ENCODE data around the gene E2F4.

E2F4 gene

GRCh38 chr16:67158637-67159600 lies 33.0 kb upstream of the E2F4 start:
- DNase-seq = peak; percentile 87

DNA sequence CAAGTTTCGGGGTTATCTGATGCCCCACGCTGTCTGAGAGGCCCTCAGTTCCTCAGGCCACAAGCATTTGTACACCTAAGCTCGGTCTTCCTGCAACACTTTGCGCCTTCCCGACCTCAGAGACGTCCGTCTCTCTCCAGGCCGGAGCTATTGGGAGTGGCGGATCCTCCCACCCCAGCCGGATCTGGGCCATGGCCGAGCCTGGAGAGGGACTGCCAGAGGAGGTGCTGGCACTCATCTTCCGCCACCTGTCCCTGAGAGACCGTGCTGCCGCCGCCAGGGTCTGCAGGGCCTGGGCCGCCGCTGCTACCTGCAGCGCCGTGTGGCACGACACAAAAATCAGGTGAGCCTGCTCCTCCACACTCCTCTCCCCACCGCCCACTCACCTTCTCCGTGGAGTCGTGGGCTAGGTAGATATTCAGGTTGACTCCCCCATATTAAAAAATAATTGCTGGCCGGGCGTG lies 30.3 kb upstream of the E2F4 start:
- no peak for DNase-seq

GRCh38 chr16:67162506-67163163 lies 29.3 kb upstream of the E2F4 start:
- DNase-seq = no peak

DNA sequence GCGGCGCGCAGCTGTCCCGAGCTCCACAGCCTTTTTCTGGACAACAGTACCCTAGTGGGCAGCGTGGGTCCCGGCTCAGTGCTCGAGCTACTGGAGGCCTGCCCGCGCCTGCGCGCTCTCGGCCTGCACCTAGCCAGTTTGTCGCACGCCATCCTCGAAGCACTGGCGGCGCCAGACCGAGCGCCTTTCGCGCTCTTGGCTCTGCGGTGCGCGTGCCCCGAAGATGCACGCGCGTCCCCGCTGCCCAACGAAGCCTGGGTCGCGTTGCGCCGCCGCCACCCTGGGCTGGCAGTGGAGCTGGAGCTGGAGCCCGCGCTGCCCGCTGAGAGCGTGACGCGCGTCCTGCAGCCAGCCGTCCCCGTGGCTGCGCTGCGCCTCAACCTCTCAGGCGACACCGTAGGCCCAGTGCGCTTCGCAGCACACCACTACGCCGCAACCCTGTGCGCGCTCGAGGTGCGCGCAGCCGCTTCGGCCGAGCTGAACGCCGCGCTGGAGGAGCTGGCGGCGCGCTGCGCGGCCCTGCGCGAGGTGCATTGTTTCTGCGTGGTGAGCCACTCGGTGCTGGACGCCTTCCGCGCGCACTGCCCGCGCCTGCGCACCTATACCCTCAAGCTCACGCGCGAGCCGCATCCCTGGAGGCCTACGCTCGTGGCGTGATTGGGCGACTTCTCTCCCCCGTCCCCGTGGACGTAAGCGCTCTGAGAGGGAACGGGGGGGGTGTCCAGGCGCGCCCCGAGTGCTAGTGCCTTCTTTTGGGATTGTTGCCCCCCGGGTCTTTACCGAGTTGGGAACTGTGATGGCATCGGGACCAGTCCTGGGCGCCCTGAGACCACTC lies 28.6 kb upstream of the E2F4 start:
- DNase-seq = peak; percentile 44

DNA sequence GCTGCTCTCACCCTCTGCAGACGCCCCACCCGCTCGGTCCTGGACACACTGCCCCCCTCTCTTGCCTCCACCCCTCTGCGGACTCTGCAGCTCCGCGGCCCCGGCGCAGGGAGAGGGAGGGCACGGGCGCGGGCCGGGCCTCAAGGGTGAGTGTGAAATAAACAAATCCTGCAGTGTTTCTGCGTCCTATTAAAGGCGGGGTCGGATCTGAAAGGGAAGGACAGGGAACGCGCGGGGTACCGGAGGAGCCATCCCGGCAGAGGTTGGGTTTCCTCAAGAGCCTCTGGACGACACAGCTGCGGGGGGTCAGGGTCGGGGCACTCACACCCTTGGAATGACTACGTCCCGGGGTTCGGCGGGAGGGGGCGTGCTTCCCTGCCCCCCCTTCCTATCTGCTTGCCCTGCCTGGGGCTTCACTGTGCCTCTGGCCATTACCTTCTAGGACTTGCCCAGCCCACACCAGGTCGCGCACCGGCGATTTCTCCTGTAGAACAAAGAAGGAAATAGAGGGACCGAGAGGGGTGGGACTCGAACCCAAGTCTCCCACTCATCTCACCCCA lies 27.9 kb upstream of the E2F4 start:
- no peak for DNase-seq

DNA sequence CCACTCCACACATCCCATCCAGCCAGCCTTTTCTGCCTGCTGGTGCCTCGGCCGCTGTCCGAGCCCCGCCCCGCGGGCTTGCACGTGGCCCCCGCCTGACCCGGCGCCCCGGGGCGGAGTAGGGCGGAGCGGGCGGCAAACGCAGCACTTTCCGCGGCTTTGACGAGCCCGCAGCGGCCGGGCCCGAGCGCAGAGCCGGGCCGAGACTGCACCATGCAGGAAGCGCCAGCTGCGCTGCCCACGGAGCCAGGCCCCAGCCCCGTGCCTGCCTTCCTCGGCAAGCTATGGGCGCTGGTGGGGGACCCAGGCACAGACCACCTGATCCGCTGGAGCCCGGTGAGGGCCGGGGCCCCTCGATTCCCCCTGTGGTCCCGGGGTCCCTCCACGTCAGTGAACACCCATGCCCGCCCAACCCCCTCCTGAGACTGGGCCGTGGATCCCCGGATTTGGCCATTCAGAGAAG lies 27.3 kb upstream of the E2F4 start, which contains the start of gene HSF4:
Gene HSF4, plus strand, starts transcription at position 147 of the 463 bp plus-strand sequence. Its CDS starts 67 bp downstream, at position 214.
- DNase-seq = no peak

DNA sequence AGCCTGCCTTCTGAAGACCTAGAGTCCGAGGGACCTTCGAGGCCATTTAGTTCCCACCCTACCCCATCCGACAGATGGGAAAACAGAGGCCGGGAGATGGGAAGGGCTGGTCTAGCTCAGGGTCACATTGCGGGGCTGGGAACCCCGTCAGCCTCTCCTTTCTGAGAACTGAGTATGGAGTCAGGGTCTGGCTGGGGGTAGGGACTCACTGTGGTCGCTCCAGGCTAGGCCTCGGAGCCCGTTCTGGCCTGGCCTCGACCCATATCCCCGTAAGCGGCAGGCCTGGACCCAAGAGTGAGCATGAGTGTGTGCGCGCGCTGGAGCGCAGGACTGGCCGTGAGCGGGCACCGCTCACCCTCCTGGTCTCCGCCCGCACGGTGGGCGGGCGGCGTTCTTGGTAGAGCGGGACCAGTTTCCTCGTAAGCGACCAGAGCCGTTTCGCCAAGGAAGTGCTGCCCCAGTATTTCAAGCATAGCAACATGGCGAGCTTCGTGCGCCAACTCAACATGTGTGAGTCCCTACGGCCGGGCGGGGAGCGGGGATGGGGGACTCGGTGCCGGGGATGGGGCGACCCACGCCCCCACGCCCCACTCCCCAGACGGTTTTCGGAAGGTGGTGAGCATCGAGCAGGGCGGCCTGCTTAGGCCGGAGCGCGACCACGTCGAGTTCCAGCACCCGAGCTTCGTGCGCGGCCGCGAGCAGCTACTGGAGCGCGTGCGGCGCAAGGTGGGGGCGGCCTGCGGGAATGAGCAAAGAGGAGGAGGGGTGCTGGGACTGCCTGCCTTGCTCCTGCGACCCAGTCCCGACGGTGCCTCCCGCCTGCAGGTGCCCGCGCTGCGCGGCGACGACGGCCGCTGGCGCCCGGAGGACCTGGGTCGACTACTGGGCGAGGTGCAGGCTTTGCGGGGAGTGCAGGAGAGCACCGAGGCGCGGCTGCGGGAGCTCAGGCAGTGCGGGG lies 26.6 kb upstream of the E2F4 start:
- DNase-seq = no peak

DNA sequence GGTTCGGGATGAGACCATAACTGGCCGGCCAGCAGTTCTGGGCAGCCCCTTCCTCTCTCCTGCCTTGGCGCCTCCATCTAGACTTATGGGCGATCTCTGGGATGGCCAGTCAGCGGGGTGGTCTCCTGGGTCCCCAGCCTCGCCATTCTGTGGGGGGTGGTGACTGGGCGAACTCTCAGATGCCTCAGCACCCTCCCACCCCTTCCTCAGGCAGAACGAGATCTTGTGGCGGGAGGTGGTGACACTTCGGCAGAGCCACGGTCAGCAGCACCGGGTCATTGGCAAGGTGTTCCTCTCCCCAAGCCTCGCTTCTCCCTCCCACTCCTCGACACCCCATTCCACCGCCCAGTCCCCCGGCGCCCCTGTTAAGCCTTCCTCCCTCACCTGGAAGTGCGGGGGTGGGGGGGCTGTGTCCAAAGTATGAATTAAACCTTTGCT lies 25.8 kb upstream of the E2F4 start:
- no peak for DNase-seq

DNA sequence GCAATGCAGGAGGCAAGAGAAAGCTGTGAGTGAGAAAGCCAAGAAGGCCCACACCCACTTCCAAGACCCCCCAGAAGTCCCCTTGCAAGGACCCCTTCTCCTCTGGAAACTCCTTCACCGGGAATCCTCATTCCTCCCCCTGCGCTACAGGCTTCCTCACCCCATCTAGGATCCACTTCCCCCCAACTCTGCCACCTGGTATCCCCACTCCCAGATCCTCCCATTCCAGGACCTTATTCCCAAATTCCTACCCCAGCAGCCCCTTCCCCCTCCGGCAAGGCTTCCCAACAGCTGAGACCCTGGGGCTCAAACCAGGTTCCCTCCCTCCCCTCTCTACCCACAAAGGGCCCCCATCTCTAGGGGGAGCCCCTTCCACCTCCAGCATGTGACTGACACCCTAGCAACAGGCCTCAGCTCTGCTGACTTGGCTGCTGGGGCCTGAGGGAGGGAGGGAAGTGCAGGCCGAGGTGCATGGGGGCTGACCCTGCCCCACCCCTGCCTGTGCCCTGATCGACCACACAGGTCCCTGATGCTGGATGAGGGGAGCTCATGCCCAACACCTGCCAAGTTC lies 25.3 kb upstream of the E2F4 start:
- no peak for DNase-seq

DNA sequence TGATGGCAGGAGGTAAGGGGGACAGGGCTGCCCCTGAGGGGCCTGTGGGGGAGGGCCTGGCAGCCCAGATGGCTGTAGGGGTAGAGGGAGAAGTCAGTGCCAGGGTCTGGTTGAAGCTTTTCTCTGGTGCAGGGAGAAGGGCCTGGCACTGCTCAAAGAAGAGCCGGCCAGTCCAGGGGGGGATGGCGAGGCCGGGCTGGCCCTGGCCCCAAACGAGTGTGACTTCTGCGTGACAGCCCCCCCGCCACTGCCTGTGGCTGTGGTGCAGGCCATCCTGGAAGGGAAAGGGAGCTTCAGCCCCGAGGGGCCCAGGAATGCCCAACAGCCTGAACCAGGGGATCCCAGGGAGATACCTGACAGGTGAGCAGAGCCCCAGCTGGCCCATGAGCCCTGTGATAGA lies 24.4 kb upstream of the E2F4 start:
- DNase-seq = no peak

- DNase-seq = no peak
Observed at GRCh38 chr16:67169011-67169451, 22.9 kb upstream of the E2F4 start.

DNA sequence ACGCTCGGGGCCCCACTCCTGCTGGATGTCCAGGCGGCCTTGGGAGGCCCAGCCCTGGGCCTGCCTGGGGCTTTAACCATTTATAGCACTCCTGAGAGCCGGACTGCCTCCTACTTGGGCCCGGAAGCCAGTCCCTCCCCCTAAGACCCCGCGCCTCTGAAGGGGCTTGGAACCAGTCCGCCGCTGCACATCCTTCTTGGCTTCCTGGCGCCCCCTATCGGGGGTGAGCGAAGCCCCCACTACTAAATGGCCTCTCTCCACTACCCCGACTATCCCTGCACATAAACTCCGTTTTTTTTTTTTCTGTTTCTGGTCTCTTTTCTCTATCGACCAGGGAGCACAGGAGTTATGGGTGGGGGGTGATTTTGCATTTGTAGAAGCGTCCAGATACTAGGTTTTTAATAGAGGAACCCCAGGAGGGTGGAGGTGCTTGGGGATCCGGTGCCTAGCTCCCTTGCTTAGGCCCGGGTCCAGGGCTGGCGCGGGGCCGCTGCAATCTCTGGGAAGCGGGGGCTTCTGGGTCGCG lies 22.2 kb upstream of the E2F4 start:
- DNase-seq = no peak

DNA sequence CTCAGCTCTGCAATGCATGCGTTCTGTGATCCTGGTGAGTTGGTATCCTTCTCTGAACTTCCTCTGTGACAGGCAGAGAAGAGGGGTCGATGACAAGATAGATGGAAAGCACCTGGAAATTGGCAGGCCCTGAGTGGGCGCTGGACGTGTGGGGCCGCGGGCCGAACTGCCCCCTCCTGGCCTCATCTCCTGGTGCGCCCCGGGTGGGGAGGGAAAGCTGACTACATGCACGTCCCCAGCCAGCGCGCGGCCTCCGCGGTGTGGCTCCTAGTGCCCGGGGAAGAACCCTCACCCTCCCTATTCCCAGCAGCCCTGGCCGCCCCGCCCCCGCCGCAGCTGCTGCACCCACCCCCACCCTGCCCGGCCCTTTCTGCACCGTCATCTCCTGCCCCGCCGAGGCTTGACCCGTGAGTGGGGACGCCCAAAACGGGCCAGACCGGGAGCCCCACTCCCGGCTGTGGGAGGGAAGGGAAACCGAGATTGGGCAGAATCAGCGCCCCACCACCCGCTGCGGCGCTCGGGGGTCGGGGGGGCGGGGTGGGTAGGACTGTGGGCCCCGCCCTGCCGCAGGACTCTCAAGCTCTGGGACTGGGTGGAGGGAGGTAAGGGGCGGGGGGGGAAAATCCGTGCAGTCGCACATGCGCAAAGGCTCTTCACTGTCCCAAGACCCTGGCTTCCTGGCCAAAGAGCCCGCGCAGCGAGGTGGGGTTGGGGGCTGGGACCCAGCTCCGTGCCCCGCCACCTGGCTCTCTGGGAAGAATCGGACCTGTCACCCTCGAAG lies 21.6 kb upstream of the E2F4 start, which contains the start of gene NOL3:
Gene NOL3, plus strand, starts transcription at position 371 of the 781 bp plus-strand sequence.
- DNase-seq = no peak

DNA sequence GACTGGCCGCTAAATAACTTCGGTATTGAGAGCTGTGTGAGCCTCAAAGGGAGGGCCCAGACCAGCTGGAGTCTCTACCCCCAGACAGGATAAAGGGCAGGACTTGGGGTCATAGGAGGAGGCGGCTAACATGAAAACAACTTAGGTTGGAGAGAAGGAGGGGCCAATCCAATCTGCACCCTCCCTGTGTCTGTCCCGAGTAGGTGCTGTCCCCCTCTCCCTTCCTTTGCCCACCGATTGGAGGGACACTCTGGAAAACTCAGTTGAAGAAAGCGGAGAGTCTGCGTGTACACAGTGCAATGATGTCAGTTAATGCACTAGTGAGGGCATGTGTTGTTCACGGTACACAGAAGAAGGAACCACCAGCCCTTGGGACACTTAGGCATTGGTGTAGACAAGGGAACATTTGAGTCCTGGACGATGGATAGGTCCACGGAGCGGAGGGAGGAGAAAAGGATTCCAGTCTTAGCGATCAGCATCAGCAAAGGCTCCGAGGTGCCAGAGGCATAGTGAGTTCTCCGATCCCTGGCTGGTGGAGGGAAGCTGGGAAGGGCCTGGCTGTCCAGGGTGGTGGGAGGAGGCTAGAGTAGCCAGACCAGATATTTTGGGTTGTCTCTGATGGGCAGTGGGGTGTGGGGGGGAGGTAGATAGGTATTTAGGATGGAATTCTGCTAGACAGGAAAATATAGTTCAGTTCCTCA lies 20.9 kb upstream of the E2F4 start:
- DNase-seq = no peak

GRCh38 chr16:67173323-67173722 lies 18.6 kb upstream of the E2F4 start:
- DNase-seq = no peak

DNA sequence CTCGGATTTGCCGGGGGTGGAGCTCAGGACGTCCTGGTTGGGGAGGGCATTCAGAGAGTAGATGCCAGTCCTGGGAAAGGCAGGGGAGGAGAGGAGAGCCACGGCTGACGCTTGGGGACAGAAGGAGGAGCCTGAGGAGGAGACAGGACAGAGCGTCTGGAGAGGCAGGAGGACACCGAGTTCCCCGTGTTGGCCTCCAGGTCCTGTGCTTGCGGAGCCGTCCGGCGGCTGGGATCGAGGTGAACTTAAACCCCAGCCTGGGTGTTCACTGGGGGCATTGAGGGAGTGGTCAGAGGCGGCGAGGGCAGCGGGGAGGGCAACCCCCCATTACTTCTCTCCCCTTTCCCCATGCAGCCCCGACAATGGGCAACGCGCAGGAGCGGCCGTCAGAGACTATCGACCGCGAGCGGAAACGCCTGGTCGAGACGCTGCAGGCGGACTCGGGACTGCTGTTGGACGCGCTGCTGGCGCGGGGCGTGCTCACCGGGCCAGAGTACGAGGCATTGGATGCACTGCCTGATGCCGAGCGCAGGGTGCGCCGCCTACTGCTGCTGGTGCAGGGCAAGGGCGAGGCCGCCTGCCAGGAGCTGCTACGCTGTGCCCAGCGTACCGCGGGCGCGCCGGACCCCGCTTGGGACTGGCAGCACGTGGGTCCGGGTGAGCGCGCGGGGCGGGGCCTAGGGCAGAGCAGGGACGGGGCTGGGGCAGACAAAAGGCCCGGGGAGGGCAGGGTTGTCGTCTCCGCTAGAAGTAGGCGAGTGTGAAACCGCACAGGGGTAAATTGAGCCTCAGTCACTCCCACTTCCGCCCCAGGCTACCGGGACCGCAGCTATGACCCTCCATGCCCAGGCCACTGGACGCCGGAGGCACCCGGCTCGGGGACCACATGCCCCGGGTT lies 17.9 kb upstream of the E2F4 start:
- peak; percentile 67 for DNase-seq

DNA sequence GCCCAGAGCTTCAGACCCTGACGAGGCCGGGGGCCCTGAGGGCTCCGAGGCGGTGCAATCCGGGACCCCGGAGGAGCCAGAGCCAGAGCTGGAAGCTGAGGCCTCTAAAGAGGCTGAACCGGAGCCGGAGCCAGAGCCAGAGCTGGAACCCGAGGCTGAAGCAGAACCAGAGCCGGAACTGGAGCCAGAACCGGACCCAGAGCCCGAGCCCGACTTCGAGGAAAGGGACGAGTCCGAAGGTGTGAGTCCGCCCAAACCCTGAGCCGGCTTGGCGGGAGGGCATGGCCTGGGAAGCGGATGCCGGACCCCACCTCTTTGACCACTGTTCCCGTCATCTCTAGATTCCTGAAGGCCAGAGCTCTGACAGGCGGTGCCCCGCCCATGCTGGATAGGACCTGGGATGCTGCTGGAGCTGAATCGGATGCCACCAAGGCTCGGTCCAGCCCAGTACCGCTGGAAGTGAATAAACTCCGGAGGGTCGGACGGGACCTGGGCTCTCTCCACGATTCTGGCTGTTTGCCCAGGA lies 17.2 kb upstream of the E2F4 start:
- DNase-seq = no peak

- no peak for DNase-seq
Observed at GRCh38 chr16:67176662-67177061, 15.3 kb upstream of the E2F4 start.
